Fibroblast of lung (primary cell): ENCODE measurements around the gene SPATA16. TPM values are rescaled to one million over a fixed set of nuclear protein-coding genes. Genes with fewer than 3 reads are reported as not detected.

Source experiments
- DNase-seq, 2 donors: peaks; one replicate each; pipeline versions ENCODE4 v3.0.0 to v3.0.0-alpha.2; 2010; ENCODE audit warnings: low read depth in 2 of 2
- H2AFZ ChIP-seq: 2 replicates; pipeline ENCODE4 v1.5.1; 2012; ENCODE audit warnings: low read length, control low read depth, inconsistent platforms
- H3K27ac ChIP-seq: 2 replicates; pipeline ENCODE4 v1.5.1; 2011; ENCODE audit warnings: low read length, control low read depth; ENCODE audit not compliant: insufficient read depth
- H3K27me3 ChIP-seq: 2 replicates; pipeline ENCODE4 v1.5.1; 2011; ENCODE audit warnings: mild to moderate bottlenecking, low read length; ENCODE audit not compliant: control insufficient read depth, insufficient read depth
- H3K36me3 ChIP-seq: 2 replicates; pipeline ENCODE4 v1.5.1; 2011; ENCODE audit warnings: low read length; ENCODE audit not compliant: control insufficient read depth, insufficient read depth
- H3K4me1 ChIP-seq: 2 replicates; pipeline ENCODE4 v1.5.1; 2011; ENCODE audit warnings: low read length; ENCODE audit not compliant: control insufficient read depth, insufficient read depth; ENCODE audit errors: extremely low read depth
- H3K4me2 ChIP-seq: 2 replicates; pipeline ENCODE4 v1.5.1; 2011; ENCODE audit warnings: low read length, control low read depth; ENCODE audit not compliant: insufficient read depth; ENCODE audit errors: extremely low read depth
- H3K4me3 ChIP-seq, 4 experiments: fragments of 200-600 bp in 1 of 4; sonication (generic) in 1 of 4; replicated peaks in 1 of 4; 2 replicates each; pipeline ENCODE4 v1.5.1; 2011 to 2016; ENCODE audit warnings: low read length in 4 of 4, low read depth in 3 of 4, mild to moderate bottlenecking in 3 of 4, control low read depth in 2 of 4, inconsistent platforms in 1 of 4, mixed read lengths in 1 of 4; ENCODE audit not compliant: insufficient read depth in 1 of 4; ENCODE audit errors: control extremely low read depth in 1 of 4
- H3K79me2 ChIP-seq: 2 replicates; pipeline ENCODE4 v1.5.1; 2012; ENCODE audit warnings: mild to moderate bottlenecking, low read length, inconsistent platforms; ENCODE audit not compliant: control insufficient read depth, insufficient read depth
- H3K9ac ChIP-seq: 2 replicates; pipeline ENCODE4 v1.5.1; 2011; ENCODE audit warnings: mild to moderate bottlenecking, low read length, control low read depth; ENCODE audit not compliant: insufficient read depth
- H3K9me3 ChIP-seq: 2 replicates; pipeline ENCODE4 v1.5.1; 2012; ENCODE audit warnings: low read depth, low read length; ENCODE audit not compliant: control insufficient read depth, insufficient read depth
- H4K20me1 ChIP-seq: 2 replicates; pipeline ENCODE4 v1.5.1; 2011; ENCODE audit warnings: low read length; ENCODE audit not compliant: control insufficient read depth, insufficient read depth; ENCODE audit errors: extremely low read depth
- CTCF ChIP-seq, 2 donors: IDR thresholded peaks in 1 of 2; conservative IDR thresholded peaks in 1 of 2; 1 replicate in 1 of 2; 2 replicates in 1 of 2; pipeline ENCODE4 v1.5.1; 2011 to 2012; ENCODE audit warnings: low read length in 2 of 2, control low read depth in 1 of 2, inconsistent platforms in 1 of 2, low read depth in 1 of 2, mild to moderate bottlenecking in 1 of 2
- EZH2 ChIP-seq: IDR thresholded peaks from 2 replicates; pipeline ENCODE4 v1.5.1; 2012; ENCODE audit warnings: low read length, control low read depth, mild to moderate bottlenecking; ENCODE audit errors: missing control alignments
- polyA plus RNA-seq, 2 donors: library from polyadenylated mRNA; depleted of rRNA in 1 of 2; stranded (reverse) in 1 of 2; unstranded in 1 of 2; fragments of >200 nt; gene quantifications; 2 replicates each; pipeline ENCODE4 v1.2.1, GENCODE V29; 2011 to 2012; ENCODE audit warnings: missing spikeins in 1 of 2
- total RNA-seq: library from RNA; depleted of rRNA; stranded (reverse); fragments of >200 nt; gene quantifications from 2 replicates; pipeline ENCODE4 v1.2.1, GENCODE V29; 2014

Gene SPATA16
- total and polyA plus RNA-seq, 2 donors (not counting 1 experiment from before 2014, with no cell fraction given): not detected

DNA sequence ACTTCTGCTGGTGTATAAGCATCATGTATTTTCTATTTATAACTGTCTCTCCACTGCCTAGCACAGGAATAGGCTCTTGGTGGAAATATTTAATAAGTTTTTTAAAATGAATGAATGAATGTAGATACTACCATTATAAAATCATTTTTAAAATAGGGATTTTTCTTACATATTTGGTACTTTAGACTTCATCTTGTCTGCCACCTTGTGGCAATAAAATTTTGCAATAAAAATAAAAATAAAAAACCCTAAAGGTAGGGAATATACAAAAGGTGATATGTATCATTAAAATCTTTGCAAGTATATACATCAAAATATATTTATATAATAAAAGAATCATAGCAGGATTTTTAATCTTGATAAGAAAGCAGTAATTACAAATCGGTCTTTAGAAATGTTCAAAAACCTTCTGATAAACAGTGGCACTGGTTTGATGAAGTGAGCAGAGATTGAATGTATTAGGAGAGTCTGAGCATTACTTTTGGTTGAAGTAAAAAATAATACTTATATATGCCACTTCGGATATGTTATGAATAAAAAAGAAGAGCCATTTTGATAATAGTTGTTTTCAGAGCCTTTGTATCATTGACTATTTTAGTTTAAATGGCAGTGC is 95.2 kb downstream of the SPATA16 start:
- no peak for TF ChIP-seq EZH2
- peak in 1 of 2 donors; percentile 1 for TF ChIP-seq CTCF (conservative IDR thresholded peaks at IDR 0.05 in 1 of 2, IDR thresholded peaks at IDR 0.05 in 1 of 2; ENCODE audit: low read depth in 1 of 2, low read length in 2 of 2)
- no peak overlapping the region for H3K9ac ChIP-seq

DNA sequence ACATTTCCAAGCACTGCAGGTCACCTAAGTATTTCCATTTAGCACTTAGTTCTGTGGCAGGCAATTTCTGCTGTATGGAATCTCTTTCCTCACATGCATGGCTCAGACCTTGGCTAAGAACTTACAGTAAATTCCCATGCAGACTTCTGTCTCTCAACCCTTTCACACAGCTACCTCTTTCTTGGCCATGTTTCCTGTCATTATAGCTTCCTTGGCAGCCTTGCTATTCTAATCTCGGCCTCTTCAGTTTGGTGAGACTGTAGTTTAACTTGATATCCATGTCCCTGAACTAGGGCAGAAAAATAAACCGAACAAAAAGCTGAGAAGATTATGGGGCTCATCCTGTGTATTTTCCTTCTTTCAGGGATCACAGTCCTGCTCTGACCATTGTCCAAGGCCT is 96.0 kb downstream of the SPATA16 start:
- Histone ChIP-seq H3K9ac (no peak overlapping the region), H3K4me2 (no peak overlapping the region), H3K4me3 (no peak overlapping the region), H3K36me3 (no peaks in the 10 kb centered on the region), H3K27me3 (no peaks in the 10 kb centered on the region), H3K9me3 (no peaks in the 10 kb centered on the region), H3K79me2 (no peaks in the 10 kb centered on the region), H4K20me1 (no peaks in the 10 kb centered on the region), H3K27ac (no peak overlapping the region), H2AFZ (no peak overlapping the region), H3K4me1 (no peaks in the 10 kb centered on the region)
- TF ChIP-seq CTCF (conservative IDR thresholded peaks at IDR 0.05 in 1 of 2, IDR thresholded peaks at IDR 0.05 in 1 of 2; ENCODE audit: low read depth in 1 of 2, low read length in 2 of 2) (no peak), EZH2 (no peak)
- no peak for DNase-seq

More for the DNA sequence above, 95.2 kb downstream of the SPATA16 start:
- Histone ChIP-seq H3K27me3 (no peaks in the 10 kb centered on the region), H3K4me3 (no peak overlapping the region), H3K9me3 (no peaks in the 10 kb centered on the region), H3K36me3 (no peaks in the 10 kb centered on the region), H3K4me2 (no peak overlapping the region), H3K27ac (no peak overlapping the region), H4K20me1 (no peaks in the 10 kb centered on the region), H3K4me1 (no peaks in the 10 kb centered on the region), H2AFZ (no peak overlapping the region), H3K79me2 (no peaks in the 10 kb centered on the region)
- peak; percentile 6 to 35 for DNase-seq

GRCh38 chr3:173043757-173044156 is 97.3 kb downstream of the SPATA16 start:
- Histone ChIP-seq H2AFZ (no peak overlapping the region), H3K27me3 (no peaks in the 10 kb centered on the region), H3K27ac (no peak overlapping the region), H3K36me3 (no peaks in the 10 kb centered on the region), H4K20me1 (no peaks in the 10 kb centered on the region), H3K9ac (no peak overlapping the region), H3K4me2 (no peak overlapping the region), H3K9me3 (no peaks in the 10 kb centered on the region), H3K4me1 (no peaks in the 10 kb centered on the region), H3K79me2 (no peaks in the 10 kb centered on the region), H3K4me3 (no peak overlapping the region)
- TF ChIP-seq CTCF (conservative IDR thresholded peaks at IDR 0.05 in 1 of 2, IDR thresholded peaks at IDR 0.05 in 1 of 2; ENCODE audit: low read depth in 1 of 2, low read length in 2 of 2) (no peak), EZH2 (no peak)
- DNase-seq: no peak
